ENCODE data around the gene BMP6. TPM values are rescaled to one million over a fixed set of nuclear protein-coding genes. Genes with fewer than 3 reads are reported as not detected.

Gene BMP6
- total RNA-seq, 1 donor from 2014 or later, result 0.97 TPM

DNA sequence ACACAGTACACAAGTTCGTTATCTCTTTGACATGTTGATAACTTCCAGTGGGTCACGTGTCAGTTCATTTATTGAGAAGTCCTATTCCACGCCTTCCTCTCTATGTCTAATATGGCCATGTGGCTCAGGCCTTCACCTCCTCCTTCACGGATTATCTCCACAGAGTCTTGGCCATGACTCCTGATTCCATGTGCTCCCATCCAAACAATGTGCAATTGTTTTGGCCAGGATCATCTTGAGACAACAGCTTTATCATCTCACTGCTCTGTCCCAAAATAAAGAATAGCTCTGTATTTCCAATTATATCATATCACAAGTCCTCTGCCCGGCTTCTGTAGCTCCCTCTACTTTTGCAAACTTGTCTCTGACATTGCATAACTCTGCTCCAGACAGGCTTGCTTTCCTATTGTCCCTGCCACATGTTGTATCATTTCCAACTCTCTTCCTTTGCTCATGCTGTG, 195.8 kb downstream of the BMP6 start:
- H3K27me3 Mint-ChIP-seq (ENCODE audit: unreplicated experiment), result no peaks in the 10 kb centered on the region
- no peak overlapping the region for H3K27ac Mint-ChIP-seq (ENCODE audit: unreplicated experiment)
- H3K4me3 Mint-ChIP-seq (ENCODE audit: unreplicated experiment), result no peak overlapping the region
- no peak for TF ChIP-seq CTCF (IDR thresholded peaks at IDR 0.05; ENCODE audit: unreplicated experiment)
- peaks cover 5% of the 10 kb centered on the region for H3K36me3 Mint-ChIP-seq (ENCODE audit: low read depth, unreplicated experiment)
- H3K4me1 Mint-ChIP-seq (ENCODE audit: unreplicated experiment), result no peaks in the 10 kb centered on the region
- no peaks in the 10 kb centered on the region for H3K9me3 Mint-ChIP-seq (ENCODE audit: unreplicated experiment)
- no peak for DNase-seq (ENCODE audit: low spot score)

GRCh38 chr6:7922596-7922995, 196.7 kb downstream of the BMP6 start:
- TF ChIP-seq CTCF (IDR thresholded peaks at IDR 0.05; ENCODE audit: unreplicated experiment), result no peak
- no peak overlapping the region for H3K4me3 Mint-ChIP-seq (ENCODE audit: unreplicated experiment)
- H3K36me3 Mint-ChIP-seq (ENCODE audit: low read depth, unreplicated experiment), result peaks cover 5% of the 10 kb centered on the region
- no peaks in the 10 kb centered on the region for H3K4me1 Mint-ChIP-seq (ENCODE audit: unreplicated experiment)
- no peak overlapping the region for H3K27ac Mint-ChIP-seq (ENCODE audit: unreplicated experiment)
- no peaks in the 10 kb centered on the region for H3K27me3 Mint-ChIP-seq (ENCODE audit: unreplicated experiment)
- no peaks in the 10 kb centered on the region for H3K9me3 Mint-ChIP-seq (ENCODE audit: unreplicated experiment)
- no peak for DNase-seq (ENCODE audit: low spot score)

- H3K9me3 Mint-ChIP-seq (ENCODE audit: unreplicated experiment), result no peaks in the 10 kb centered on the region
- H3K27me3 Mint-ChIP-seq (ENCODE audit: unreplicated experiment), result peaks cover 2% of the 10 kb centered on the region
- no peak overlapping the region for H3K27ac Mint-ChIP-seq (ENCODE audit: unreplicated experiment)
- H3K4me1 Mint-ChIP-seq (ENCODE audit: unreplicated experiment), result no peaks in the 10 kb centered on the region
- DNase-seq (ENCODE audit: low spot score), result no peak
- TF ChIP-seq CTCF (IDR thresholded peaks at IDR 0.05; ENCODE audit: unreplicated experiment), result no peak
- H3K36me3 Mint-ChIP-seq (ENCODE audit: low read depth, unreplicated experiment), result peaks cover 5% of the 10 kb centered on the region
- no peak overlapping the region for H3K4me3 Mint-ChIP-seq (ENCODE audit: unreplicated experiment)
Measured at GRCh38 chr6:7924867-7925266, 199.0 kb downstream of the BMP6 start.

Other genes with a start within 250 kb of the BMP6 start
- gene DSP, start 184.4 kb upstream of the BMP6 start, total RNA-seq (ENCODE audit: unreplicated experiment), result 109 TPM
- 13.3 TPM for gene SNRNP48, start 135.9 kb upstream of the BMP6 start, total RNA-seq (ENCODE audit: unreplicated experiment)
- gene TXNDC5, start 184.7 kb downstream of the BMP6 start, total RNA-seq (ENCODE audit: unreplicated experiment), result 110 TPM